Brain microvascular endothelial cell (primary cell): ENCODE results near the gene FERMT1.
"Not testable (repeated sequence)": the region's sequence is repeated elsewhere in the genome, so short reads cannot be mapped to it uniquely, and the experiment has no call there.

Source experiments
- DNase-seq: peaks from one replicate; pipeline ENCODE4 v3.0.0-alpha.2; 2020
- H3K27ac ChIP-seq: fragments of 250-450 bp; sonication (Bioruptor Pico); 2 replicates; pipeline ENCODE4 v1.5.1; 2020; ENCODE audit warnings: mild to moderate bottlenecking, moderate library complexity
- H3K27me3 ChIP-seq: fragments of 250-450 bp; sonication (Bioruptor Pico); replicated peaks from 2 replicates; pipeline ENCODE4 v1.5.1; 2020; ENCODE audit warnings: mild to moderate bottlenecking
- H3K36me3 ChIP-seq: fragments of 250-450 bp; sonication (Bioruptor Pico); replicated peaks from 2 replicates; pipeline ENCODE4 v1.5.1; 2020; ENCODE audit warnings: mild to moderate bottlenecking
- H3K4me3 ChIP-seq: 2 replicates; pipeline ENCODE4 v1.5.1; 2011; ENCODE audit warnings: low read depth, mild to moderate bottlenecking, control low read depth, low read length, moderate library complexity
- CTCF ChIP-seq: IDR thresholded peaks from 2 replicates; pipeline ENCODE4 v1.5.1; 2011; ENCODE audit warnings: low read depth, mild to moderate bottlenecking, moderate library complexity, low read length, control low read depth, inconsistent platforms; ENCODE audit errors: missing control alignments
- in situ Hi-C: cut with HindIII; loops from 2 replicates; pipeline ENCODE4 v1.10.0; 2017; ENCODE audit warnings: low sequenced_read_pairs, low pct_ligation_motif_present

The FERMT1 gene

GRCh38 chr20:6034134-6034969, 88.5 kb downstream of the FERMT1 start:
- in situ Hi-C loops: no loop called here
- Histone ChIP-seq H3K27me3 (no peaks in the 10 kb centered on the region), H3K36me3 (peaks cover 21% of the 10 kb centered on the region), H3K4me3 (no peak overlapping the region), H3K27ac (peak overlapping the region; percentile 20)
- DNase-seq: peak; percentile 16
- TF ChIP-seq CTCF: no peak

- H3K4me3 ChIP-seq, DNase-seq, H3K27me3 ChIP-seq, H3K27ac ChIP-seq, in situ Hi-C loops: not testable (repeated sequence)
- peaks cover 21% of the 10 kb centered on the region for H3K36me3 ChIP-seq
These were observed 89.9 kb downstream of the FERMT1 start for GRCh38 chr20:6032907-6033306.

- peaks cover 18% of the 10 kb centered on the region for H3K36me3 ChIP-seq
- no peak overlapping the region for H3K4me3 ChIP-seq
- TF ChIP-seq CTCF: no peak
- H3K27ac ChIP-seq: no peak overlapping the region
- DNase-seq: no peak
- no peaks in the 10 kb centered on the region for H3K27me3 ChIP-seq
- in situ Hi-C loops: no loop called here
These were observed 92.3 kb downstream of the FERMT1 start for GRCh38 chr20:6030453-6031080.

- Histone ChIP-seq H3K27ac (no peak overlapping the region), H3K4me3 (no peak overlapping the region), H3K27me3 (no peaks in the 10 kb centered on the region), H3K36me3 (peaks cover 23% of the 10 kb centered on the region)
- in situ Hi-C loops: no loop called here
- TF ChIP-seq CTCF: no peak
- DNase-seq: no peak
These were observed 93.3 kb downstream of the FERMT1 start for GRCh38 chr20:6029538-6029937.

- no peak overlapping the region for H3K27ac ChIP-seq
- peaks cover 27% of the 10 kb centered on the region for H3K36me3 ChIP-seq
- in situ Hi-C loops: no loop called here
- DNase-seq: no peak
- H3K27me3 ChIP-seq: no peaks in the 10 kb centered on the region
- no peak for TF ChIP-seq CTCF
- H3K4me3 ChIP-seq: no peak overlapping the region
These were observed 94.0 kb downstream of the FERMT1 start for GRCh38 chr20:6028818-6029217.

GRCh38 chr20:6026051-6026450, 96.8 kb downstream of the FERMT1 start:
- no peak overlapping the region for H3K27ac ChIP-seq
- H3K36me3 ChIP-seq: peaks cover 30% of the 10 kb centered on the region
- in situ Hi-C loops: no loop called here
- no peak for TF ChIP-seq CTCF
- DNase-seq: peak; percentile 70
- no peaks in the 10 kb centered on the region for H3K27me3 ChIP-seq
- no peak overlapping the region for H3K4me3 ChIP-seq
